Stimulated activated CD4-positive, alpha-beta T cell treated with anti-CD3 and anti-CD28 coated beads, Interleukin-2, amount 100 ng/mL, for 48 hours (primary cell): Measurements from ENCODE around the gene C22orf23.

ENCODE experiments used
- DNase-seq, 2 donors: peaks; one replicate each; pipeline ENCODE4 v3.0.0-alpha.2; 2020

C22orf23 gene

GRCh38 chr22:37953437-37954179, at the start of gene C22orf23, which contains the start of gene POLR2F:
C22orf23 (minus strand) TSS chr22:37953601; CDS start chr22:37953149, 452 bp downstream.
POLR2F (plus strand) TSS chr22:37953699; CDS start chr22:37953788, 89 bp downstream.
- DNase-seq, result peak; percentile 95 to 96

DNA sequence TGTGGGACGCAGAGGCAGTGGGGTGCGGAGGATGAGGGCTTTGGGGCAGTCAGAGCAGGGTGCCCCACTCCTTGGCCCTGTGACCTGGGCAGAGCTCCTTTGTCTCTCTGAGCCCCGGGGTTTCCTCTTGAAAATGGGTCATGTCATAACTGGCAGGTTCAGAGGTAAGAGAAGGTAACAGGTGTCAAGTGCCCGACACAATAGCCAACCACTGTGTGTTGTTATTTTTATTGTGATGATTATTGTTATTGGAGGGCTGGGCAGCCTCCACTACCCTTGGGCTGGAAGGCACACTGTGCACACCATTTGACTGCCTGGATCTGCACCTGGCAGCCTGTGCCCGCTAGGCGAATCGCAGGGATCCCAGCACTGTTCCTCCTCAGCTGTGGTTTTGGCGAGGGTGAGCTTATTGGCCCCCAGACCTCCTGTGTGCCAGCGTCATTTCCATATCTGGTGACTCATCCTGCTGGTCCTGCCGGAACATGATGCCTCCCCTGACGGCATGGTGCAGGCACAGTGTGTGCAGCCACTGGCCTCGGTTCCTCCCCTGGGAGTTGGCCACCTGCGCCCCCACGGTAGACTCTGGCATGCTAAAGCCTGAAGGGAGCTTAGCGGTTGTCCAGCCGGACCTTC, 46.4 kb upstream of the C22orf23 start:
- no peak for DNase-seq

DNA sequence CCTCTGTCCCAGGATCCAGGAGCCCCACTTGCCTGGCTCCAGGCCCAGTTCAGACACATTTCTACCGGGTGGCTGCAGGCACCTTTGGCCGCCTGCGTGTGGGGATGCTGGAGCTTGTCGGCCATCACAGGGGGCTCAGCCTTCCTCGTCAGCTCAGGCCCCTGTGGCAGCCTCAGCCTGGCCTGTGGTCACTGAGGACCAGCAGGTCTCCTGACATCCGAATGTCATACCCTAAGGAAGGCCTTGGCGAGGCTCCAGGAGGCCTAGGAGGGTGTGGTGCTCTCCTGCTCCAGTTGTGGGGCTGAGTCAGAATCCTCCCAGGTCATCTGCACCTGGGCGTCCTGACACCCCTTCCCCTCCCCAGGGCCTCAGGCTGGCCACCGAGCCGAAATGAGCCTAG, 45.8 kb upstream of the C22orf23 start:
- DNase-seq, result no peak

- no peak for DNase-seq
These were observed 45.1 kb upstream of the C22orf23 start for GRCh38 chr22:37998543-37998942.

GRCh38 chr22:37996515-37997246, 43.3 kb upstream of the C22orf23 start:
- no peak for DNase-seq

DNA sequence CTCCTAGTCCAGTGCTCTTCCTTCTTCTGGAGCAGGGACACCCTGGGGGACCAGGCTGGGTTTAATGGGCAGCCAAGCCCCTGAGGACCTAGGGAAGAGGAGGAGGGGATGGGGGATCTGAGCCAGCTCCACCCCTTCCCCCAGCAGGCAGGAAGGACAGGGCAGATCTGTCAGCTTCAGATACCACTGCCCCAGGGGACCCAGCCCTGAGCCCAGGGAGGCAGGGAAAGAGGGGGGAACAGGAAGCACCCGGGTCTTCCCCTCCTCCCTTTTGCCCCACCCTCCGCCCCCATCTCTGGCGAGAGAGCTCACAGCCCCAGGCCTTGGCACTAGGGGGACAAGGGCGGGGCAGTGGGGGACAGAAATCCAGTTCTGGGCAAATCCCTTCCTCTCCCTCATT, 42.7 kb upstream of the C22orf23 start:
- no peak for DNase-seq

GRCh38 chr22:37995460-37995859, 42.1 kb upstream of the C22orf23 start:
- DNase-seq, result no peak

- no peak for DNase-seq
These were observed 41.6 kb upstream of the C22orf23 start for GRCh38 chr22:37994982-37995381.

- no peak for DNase-seq
These were observed 40.6 kb upstream of the C22orf23 start for GRCh38 chr22:37994049-37994448.

- no peak for DNase-seq
These were observed 38.5 kb upstream of the C22orf23 start for GRCh38 chr22:37991731-37992442.

- no peak for DNase-seq
These were observed 37.5 kb upstream of the C22orf23 start for GRCh38 chr22:37990862-37991261.

DNA sequence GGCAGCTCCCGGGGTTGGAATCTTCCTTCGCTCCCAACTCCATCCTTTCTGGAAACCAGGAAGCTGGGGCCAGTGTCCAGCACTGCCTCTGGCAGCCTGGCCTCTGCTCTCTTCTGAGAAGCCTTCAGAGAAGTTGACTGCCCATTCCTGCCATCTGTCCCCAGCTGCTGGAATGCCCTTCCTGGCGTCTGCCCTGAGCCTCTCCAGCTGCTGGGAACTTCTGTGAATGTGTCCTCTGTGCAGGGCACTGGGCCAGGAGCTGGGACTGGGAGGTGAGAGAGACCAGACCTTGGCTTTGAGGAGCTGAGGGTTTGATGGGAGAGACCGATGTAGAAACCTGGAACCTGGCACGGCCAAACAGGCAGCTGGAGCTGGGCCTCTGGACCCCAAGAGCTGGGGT, 36.9 kb upstream of the C22orf23 start:
- DNase-seq, result no peak

GRCh38 chr22:37989146-37990045, 36.0 kb upstream of the C22orf23 start:
- DNase-seq, result no peak

DNA sequence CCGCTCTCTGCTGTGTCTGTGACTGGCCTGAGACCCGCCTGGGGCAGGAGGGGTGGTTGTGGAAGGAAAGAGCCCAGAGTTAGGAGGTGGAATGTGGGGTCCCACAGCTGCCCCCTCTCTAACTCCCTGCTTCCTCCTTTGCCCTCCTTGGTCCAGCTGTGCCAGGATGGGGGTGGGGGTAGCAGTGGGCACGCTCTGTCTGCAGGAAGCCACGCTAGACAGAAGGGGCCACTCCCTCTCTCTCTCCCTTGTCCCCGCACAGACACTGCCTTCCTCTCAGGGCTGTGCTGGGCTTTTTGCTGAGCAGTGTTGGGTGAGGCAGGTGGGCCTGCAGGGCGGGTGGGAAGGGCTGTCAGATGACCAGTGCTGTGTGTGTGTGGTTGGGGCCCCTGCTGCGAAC, 33.0 kb upstream of the C22orf23 start:
- no peak for DNase-seq

DNA sequence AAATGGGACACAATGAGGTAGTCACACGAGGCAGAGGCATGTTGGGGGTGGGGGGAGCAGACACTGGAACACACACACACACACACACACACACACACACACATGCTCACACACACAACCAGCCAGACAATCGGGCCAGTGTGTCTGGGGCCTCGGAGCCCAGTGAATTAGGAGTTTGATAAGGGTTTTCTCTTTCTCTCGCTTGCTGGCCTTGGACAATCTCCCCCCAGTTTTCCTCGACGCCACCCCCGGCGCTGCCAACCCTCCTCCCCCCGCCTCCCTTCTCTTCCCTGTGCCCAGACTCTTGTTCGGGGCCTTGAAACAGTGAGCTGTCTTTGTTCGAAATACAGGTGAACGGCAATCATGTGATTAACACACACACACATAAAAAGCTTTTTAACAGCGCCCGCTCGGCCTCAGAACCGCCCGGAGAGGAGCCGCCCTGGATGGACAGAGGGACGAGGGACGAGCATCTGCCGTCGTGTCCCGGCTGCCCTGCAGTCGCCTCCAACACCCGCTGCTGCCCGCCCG, 32.4 kb upstream of the C22orf23 start:
- DNase-seq, result no peak

DNA sequence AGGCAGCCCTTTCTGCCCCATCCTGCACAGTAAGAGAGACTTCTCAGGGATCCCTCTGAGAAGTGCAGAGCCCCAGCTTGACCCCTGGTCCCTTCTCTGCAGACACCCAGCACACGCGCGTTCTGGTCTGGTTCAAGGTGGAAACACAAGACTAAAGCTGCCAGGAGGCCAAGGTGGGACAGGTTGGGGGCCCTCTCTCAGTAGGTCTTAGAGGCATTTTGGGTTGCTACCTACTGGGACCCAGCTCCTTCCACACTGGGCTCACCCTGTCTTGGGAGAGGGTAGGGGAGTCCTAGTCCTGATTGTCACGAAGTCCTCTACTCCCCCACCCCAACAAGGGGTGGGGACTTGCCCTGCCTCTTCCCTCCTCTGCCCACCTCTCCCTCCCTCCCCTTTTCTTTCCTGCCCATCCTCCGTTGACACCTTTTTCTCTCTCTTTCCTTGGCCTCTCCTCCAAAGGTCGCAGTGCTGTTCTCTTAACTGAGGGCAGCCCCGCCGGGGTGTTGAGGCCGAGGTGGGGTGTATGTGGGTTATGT, 31.7 kb upstream of the C22orf23 start:
- DNase-seq, result no peak

DNA sequence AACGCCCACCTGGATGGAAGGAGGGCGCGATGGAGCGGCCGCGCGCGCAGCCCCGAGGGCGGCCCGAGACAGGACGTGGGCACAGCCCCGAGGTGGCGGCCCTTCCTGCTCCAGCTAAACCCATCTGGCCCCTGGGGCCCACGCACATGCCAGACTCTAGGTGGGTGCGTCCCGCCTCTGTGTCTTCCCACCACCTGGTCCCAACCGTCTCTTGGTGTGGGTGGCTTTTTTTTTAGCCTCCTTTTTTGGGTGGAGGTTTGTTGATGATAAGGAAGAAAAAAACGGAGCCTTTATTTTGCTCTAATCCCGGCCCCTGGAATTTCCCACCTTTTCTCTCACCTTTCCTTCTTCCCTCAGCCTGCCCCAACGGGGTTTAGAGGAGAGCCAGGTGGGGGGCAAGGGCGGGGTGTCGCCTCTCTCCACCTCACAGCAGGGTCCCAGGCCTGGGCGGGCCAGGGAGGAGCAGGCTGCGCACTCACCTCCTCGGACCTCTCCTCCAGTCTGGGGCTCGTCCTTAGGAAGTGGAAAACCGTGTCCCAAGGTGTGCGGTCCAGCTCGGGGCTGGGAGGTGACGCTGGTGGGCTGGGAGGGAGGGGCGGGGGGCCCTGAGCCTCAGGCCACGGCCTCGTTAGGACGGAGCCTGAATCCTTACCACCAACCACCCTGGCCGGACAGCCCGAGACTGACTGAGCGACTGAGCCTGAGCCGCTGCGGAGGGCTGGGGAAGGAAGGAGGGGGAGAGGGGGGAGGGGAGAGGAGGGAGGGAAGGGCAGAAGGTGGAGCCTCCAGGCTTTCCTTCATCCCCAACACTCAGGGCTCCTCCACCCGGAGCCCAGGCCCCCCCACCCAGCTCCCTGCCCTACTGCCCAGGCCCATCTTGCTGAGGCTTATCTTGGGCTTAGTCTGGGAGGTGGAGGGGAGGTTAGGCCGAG, 30.7 kb upstream of the C22orf23 start, which contains the start of gene SOX10:
Gene SOX10 (minus strand): TSS at position 696 of the 932 bp plus-strand sequence. CDS start 771 bp downstream, outside the sequence.
- no peak for DNase-seq

DNA sequence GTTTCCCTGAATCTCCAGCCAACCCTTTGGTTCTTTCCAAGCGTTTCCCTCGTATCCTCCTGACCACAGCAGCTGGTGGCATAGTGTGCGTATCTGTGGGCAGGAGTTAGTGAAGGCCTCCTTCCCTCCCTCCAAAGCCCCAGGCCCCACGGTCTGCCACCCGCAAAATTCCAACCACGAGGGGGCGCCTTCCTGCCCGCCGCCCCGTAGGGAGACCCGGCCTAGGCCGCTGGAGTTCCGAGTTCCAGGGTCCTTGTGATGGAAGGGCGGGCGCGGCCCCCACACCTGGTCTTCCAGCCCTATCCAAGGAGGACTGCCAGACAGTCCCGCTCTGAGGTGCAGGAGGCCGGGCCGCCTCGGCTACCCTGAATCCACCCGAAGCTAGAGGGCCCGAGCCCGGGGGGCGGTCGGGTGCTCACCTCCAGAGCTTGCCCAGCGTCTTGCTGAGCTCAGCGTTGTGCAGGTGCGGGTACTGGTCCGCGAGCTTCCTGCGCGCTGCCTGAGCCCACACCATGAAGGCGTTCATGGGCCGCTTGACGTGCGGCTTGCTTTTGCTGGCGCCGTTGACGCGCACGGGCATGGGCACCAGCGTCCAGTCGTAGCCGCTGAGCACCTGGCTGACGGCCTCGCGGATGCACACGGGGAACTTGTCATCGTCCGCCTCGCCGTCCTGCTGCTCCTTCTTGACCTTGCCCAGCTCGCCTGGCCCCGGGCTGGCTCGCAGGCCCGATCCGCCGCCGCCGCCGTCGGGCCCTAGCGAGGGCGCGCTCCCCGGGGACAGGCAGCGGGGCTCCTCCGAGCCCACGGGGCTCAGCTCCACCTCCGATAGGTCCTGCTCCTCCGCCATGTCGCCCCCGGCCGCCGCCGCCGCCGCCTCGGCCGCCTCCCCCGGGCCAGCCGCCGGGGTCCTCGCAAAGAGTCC, 29.8 kb upstream of the C22orf23 start:
- no peak for DNase-seq
